Activated T-helper 17 cell treated with anti-CD3 and anti-CD28 coated beads, Interleukin-2, amount 50 U/mL, for 72 hours (primary cell): ENCODE results near the gene ANXA11. TPM values are rescaled to one million over a fixed set of nuclear protein-coding genes. Genes with fewer than 3 reads are reported as not detected.

ENCODE experiments used
- ATAC-seq: fragments of 150-1000 bp; cut with Tn5 transposase; replicated peaks from 2 replicates; pipeline ENCODE4 v1.10.0; 2021; ENCODE audit warnings: mild to moderate bottlenecking, moderate library complexity
- H3K27ac Mint-ChIP-seq: one replicate; pipeline ENCODE4 v1.8.0; 2022; ENCODE audit warnings: mixed read lengths
- H3K27me3 Mint-ChIP-seq: one replicate; pipeline ENCODE4 v1.8.0; 2022; ENCODE audit warnings: mixed read lengths
- H3K36me3 Mint-ChIP-seq: one replicate; pipeline ENCODE4 v1.8.0; 2022; ENCODE audit warnings: low read depth, mild to moderate bottlenecking, mixed read lengths
- H3K4me1 Mint-ChIP-seq: one replicate; pipeline ENCODE4 v1.8.0; 2022; ENCODE audit warnings: mixed read lengths
- H3K4me3 Mint-ChIP-seq: one replicate; pipeline ENCODE4 v1.8.0; 2022; ENCODE audit warnings: mild to moderate bottlenecking, mixed read lengths
- H3K9me3 Mint-ChIP-seq: one replicate; pipeline ENCODE4 v1.8.0; 2022; ENCODE audit warnings: mixed read lengths
- total RNA-seq, 2 donors: library from RNA; stranded (reverse); gene quantifications; one replicate each; pipeline ENCODE4 v1.2.3, GENCODE V29; 2022

The ANXA11 gene
- total RNA-seq, 2 donors from 2014 or later: 184 to 275 TPM

DNA sequence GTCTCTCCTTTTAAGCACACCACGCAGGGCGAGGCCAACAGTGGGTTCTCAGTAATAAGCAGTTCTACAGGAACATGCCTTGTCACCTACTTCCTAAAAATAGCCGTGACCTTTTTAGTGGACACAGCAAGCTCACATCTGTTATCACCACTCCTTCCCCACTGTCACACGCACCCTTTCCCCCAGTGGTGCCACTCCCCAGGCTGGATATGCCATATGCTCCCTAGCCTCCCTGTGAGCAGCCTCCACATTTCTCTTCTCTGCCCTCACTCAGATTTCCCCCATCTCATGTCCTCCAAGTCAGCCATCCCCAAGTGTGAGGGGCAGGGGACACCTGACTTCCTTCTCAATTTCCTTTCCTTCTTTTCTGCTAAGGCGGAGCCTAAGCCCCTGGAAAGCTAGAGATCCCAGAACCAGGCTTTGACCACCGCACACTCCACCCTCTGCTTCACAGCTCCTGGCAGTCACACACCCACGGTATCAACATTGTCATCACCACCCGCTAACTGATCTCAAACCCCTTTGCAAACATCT, 3.7 kb downstream of the ANXA11 start:
- Mint-ChIP-seq H3K4me1 (peaks cover 45% of the 10 kb centered on the region), H3K27ac (peak overlapping the region; percentile 88), H3K4me3 (peak overlapping the region; percentile 85), H3K9me3 (no peaks in the 10 kb centered on the region), H3K27me3 (no peaks in the 10 kb centered on the region), H3K36me3 (peaks cover 49% of the 10 kb centered on the region)
- no peak for ATAC-seq

DNA sequence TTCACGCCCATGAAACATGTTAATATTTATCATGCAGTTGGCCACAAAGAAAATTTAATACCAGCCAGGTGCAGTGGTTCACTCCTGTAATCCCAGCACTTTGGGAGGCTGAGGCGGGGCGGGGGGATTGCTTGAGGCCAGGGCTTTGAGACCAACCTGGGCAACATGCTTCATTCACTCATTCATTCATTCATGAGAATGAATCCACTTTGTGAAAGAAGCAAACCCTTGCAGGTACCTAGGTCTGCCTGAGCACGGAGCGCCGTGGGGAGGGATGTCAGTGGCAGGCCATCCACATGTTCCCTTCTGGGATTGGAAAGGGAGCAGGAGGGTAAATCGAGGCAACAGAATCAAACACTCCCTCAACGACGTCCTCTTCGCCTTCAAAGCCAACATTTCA, 4.7 kb downstream of the ANXA11 start:
- Mint-ChIP-seq H3K36me3 (peaks cover 56% of the 10 kb centered on the region), H3K4me1 (peaks cover 49% of the 10 kb centered on the region), H3K4me3 (peak overlapping the region; percentile 85), H3K27me3 (no peaks in the 10 kb centered on the region), H3K9me3 (peaks cover 3% of the 10 kb centered on the region), H3K27ac (peak overlapping the region; percentile 88)
- no peak for ATAC-seq

DNA sequence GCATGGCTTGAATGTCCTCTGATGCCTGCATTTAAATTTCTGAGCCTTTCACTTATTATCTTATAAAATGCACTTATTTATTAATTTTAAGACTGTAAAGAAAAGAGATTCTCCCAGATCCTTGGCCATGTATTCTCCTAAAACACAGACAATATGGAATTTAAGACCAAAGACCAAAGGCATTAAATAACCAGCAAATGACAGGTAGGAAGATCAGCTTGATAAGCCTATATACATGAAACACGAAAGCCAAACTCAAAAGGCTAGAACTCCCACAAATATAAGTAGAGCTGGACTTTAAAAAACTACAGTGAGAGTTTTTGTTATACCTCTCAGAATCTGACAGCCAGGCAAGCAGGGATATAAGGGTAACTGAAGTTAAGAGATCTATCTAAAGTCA, 5.1 kb downstream of the ANXA11 start:
- Mint-ChIP-seq H3K9me3 (peaks cover 3% of the 10 kb centered on the region), H3K27me3 (no peaks in the 10 kb centered on the region), H3K27ac (no peak overlapping the region), H3K4me1 (peaks cover 52% of the 10 kb centered on the region), H3K4me3 (peak overlapping the region; percentile 85), H3K36me3 (peaks cover 60% of the 10 kb centered on the region)
- ATAC-seq: no peak

DNA sequence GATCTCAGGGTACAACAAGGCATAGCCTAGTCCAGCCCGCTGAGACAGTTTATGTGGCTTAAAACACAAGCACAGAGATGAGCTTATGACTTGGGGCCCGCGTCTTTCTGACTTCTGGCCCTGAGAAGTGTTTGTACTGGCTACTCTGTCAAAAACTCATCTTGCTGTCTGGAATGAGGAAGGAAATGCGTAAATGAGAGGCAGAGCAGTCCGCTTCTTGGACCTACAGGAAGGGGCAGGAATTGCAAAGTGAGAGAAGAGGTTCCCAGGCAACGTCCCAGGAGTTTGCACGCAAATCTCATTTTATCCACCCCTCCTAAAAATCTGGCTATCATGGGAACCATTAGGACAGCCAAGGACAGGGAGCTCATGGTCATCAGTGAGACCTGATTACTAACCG, 5.5 kb downstream of the ANXA11 start:
- H3K9me3 Mint-ChIP-seq: peaks cover 3% of the 10 kb centered on the region
- no peak overlapping the region for H3K27ac Mint-ChIP-seq
- H3K4me1 Mint-ChIP-seq: peaks cover 53% of the 10 kb centered on the region
- no peaks in the 10 kb centered on the region for H3K27me3 Mint-ChIP-seq
- no peak for ATAC-seq
- peaks cover 64% of the 10 kb centered on the region for H3K36me3 Mint-ChIP-seq
- H3K4me3 Mint-ChIP-seq: no peak overlapping the region

DNA sequence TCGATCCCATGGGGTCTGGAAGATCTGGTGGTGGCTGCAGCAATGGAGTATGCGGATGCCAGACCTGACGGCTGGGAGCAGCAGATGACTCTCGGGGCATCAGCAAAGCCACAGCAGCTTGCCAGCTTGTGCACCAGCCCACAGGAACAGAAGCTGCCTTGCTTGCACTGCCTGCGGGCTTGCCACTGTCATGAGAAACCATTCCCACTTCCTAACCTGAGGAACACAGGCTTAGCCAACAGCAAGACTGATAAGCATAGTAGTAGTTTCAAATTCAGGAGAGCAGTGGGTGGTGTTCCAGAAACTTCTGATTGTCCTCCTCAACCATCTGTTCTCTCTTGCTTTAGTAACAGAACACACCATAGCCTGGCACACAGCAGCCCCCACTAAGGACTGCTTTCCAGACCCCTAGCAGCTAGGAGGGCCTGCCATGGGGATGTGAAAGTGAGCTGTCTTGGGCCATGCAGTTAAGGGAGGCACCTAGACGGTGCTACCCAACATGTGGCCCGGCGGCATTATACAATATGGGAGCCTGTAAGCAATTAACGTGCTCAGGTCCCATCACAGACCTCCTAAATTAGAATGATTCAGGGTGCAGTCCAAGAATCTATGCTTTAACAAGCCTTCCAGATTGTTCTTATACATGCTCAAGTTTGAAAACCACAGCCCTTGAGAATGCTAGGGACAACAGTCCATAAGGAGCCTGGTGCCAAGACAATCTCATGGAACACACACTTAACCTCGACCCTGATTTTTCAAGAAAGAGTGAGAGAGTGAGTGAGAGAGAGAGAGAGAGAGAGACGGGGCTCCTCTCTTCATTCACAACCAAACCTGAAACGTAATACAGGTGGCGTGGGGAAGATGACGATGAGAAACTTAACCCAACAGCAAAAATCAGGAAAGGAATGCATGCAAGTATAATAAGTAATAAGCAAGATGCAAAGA, 7.1 kb downstream of the ANXA11 start:
- no peak for ATAC-seq
- peaks cover 55% of the 10 kb centered on the region for H3K4me1 Mint-ChIP-seq
- peaks cover 3% of the 10 kb centered on the region for H3K9me3 Mint-ChIP-seq
- peak overlapping the region; percentile 10 for H3K27ac Mint-ChIP-seq
- peak overlapping the region; percentile 78 for H3K4me3 Mint-ChIP-seq
- H3K36me3 Mint-ChIP-seq: peaks cover 58% of the 10 kb centered on the region
- no peaks in the 10 kb centered on the region for H3K27me3 Mint-ChIP-seq

DNA sequence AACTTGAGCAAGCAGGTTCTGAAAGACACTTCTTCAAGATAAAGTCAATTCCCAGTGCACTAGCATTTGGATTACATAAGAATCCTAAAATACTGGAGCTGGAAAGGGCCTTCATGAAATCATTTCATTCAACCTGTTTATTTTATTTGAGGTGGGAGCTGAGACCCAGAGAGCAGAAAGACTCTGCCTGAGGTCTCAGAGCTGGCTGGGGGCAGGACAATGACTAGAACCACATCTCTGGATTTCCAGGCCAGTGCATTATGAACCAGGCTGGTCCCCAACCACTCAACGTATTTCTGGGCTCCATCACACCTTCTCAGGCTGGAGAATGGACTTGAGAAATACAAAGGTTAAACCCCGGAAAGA, 8.4 kb downstream of the ANXA11 start:
- Mint-ChIP-seq H3K4me3 (peak overlapping the region; percentile 78), H3K4me1 (peaks cover 52% of the 10 kb centered on the region), H3K36me3 (peaks cover 58% of the 10 kb centered on the region), H3K9me3 (peaks cover 3% of the 10 kb centered on the region), H3K27ac (peak overlapping the region; percentile 93), H3K27me3 (no peaks in the 10 kb centered on the region)
- ATAC-seq: no peak

DNA sequence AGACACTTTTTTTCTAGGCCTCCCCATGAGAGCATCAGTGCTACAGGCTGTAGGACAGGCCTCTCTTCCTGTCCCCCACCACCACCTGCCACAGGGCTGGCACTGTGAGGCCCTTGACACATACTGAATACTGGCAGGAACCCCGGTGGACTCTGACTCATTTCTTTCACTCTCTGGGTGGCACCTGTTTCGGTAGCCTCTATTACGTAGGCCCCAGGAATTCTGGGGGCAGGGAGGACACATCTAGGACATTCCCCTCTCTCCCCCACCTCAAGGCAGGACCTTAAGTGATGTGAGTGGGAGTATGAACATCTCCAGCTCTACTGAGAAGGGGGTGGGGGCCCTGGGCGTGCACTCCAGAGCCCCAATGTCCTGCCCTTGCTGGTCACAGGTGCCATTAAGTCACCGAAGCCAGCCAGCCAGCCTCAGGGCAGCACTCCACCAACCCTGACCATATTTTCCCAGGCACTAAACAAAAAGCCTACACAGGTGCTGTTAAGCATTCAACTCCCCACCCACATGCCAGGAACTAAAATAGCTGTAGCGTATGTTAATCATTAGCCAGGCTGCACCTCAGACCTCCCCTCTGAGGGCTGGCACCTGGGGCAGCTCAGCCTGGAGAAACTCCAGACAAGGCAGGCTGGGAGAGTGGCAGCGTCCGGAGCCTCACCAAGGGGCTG, 8.9 kb downstream of the ANXA11 start:
- Mint-ChIP-seq H3K27me3 (no peaks in the 10 kb centered on the region), H3K9me3 (peaks cover 3% of the 10 kb centered on the region), H3K27ac (peak overlapping the region; percentile 93), H3K4me3 (peak overlapping the region; percentile 78), H3K36me3 (peaks cover 58% of the 10 kb centered on the region), H3K4me1 (peaks cover 52% of the 10 kb centered on the region)
- ATAC-seq: peak; percentile 97

DNA sequence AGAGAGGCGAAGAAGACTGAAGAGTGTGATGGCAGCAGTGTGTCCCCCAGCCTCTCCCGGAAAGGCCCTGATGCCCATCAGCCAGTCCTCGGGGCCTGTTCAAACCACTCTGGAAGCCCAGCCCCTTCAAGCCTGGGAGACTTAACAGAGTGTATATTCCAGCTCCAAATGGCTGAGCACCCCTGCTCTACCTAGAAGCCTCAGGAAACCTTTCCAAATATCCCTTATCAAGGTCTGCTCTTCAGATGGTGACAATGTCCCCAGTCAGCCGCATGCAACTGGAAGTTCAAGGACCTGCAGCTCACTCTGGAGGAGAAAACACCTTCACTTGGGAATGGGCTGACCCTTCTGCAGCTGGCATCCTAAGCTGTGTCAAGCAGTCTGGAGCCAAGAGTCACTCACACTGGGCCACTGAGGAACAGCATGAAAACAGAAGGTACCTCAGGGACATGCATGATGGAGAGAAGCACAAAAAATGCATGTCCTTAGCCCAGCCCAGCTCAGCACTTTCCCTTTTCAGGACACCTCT, 10.2 kb downstream of the ANXA11 start:
- peak overlapping the region; percentile 78 for H3K4me3 Mint-ChIP-seq
- ATAC-seq: no peak
- peak overlapping the region; percentile 93 for H3K27ac Mint-ChIP-seq
- H3K36me3 Mint-ChIP-seq: peaks cover 50% of the 10 kb centered on the region
- H3K27me3 Mint-ChIP-seq: no peaks in the 10 kb centered on the region
- H3K4me1 Mint-ChIP-seq: peaks cover 48% of the 10 kb centered on the region
- peaks cover 3% of the 10 kb centered on the region for H3K9me3 Mint-ChIP-seq

DNA sequence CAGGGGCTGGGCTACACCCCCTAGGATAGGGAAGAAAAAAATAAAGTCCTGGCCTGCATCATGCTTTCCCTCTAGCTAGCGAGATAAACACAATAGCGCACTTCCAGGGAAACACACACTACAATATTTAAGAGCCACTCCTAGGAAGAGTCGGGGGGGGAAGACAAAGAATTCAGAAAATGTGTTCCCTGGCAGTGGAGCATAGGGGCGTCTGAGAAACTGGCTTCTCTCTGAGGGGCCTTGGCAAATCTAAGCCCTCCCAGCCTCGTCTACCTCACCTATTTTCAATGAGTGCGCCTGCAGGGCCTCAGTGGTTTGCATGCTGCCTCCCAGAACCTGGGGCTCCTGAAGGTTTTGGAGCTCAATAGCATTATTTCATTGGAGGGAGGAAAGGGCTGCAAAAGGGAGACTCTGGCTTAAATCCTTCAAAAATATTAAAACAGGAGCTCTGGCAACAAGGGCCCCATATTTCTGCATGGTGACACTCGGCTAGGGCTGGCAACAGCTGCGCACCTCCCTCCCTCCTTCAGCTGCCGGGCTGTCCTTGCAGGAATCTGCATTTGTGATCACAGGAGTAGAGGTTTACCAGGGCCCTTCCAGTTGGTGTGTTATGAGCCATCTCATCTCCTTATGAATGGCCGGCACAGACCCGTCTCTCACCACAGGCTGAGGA, 10.8 kb downstream of the ANXA11 start:
- no peak for ATAC-seq
- Mint-ChIP-seq H3K9me3 (peaks cover 3% of the 10 kb centered on the region), H3K27ac (no peak overlapping the region), H3K27me3 (no peaks in the 10 kb centered on the region), H3K4me1 (peaks cover 54% of the 10 kb centered on the region), H3K36me3 (peaks cover 56% of the 10 kb centered on the region), H3K4me3 (peak overlapping the region; percentile 78)

DNA sequence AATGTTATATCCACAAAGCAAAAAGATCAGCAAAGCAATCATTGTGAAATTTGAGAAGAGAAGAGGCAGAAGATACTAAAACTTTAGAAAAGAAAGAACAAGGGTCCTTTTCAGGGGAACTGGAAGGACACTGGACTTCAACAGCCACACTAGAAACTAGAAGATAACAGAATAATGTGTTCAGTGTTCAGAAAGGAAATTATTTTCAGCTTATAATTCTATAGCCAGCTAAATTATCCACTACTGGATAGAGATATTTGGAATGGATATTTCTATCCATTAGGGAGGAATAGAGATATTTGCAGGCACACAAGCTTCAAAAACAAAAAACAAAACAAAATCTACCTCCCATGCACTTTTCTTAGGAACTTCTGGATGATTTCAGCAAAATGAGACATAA, 12.8 kb downstream of the ANXA11 start:
- Mint-ChIP-seq H3K36me3 (peaks cover 63% of the 10 kb centered on the region), H3K27me3 (no peaks in the 10 kb centered on the region), H3K4me3 (peak overlapping the region; percentile 63), H3K4me1 (peaks cover 66% of the 10 kb centered on the region), H3K27ac (peak overlapping the region; percentile 73), H3K9me3 (peaks cover 3% of the 10 kb centered on the region)
- ATAC-seq: no peak

DNA sequence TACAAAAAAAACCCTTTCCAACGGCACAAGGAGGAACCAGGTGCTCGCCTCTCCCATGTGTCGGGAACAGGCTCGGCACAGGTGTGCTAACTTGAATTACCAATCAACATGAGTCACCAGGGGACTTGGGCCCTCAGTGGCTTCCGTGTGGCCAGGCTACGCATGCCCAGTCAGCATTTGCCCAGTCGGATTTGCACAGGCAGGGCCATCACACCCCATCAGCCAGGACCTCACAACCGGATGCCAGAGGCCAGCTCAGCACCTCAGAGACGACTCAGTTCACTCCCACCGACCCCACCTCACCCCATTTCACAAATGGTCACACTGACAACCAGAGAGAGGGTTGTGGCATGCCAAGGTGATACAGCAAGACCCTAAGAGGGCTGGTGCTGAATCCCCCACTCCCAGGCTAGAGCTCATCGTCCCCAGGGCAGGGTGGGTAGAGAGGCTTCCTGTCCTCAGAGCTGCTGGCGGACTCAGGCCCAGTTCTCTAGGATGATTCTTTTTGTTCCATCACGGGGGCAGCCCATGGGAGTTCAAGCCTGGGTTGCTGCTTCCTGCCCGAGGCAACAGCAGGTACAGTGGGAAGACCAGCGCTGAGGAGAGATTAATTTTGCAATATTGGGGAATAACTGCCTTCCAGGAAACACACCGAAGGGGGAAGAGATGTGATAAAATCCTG, 13.6 kb downstream of the ANXA11 start:
- Mint-ChIP-seq H3K36me3 (peaks cover 71% of the 10 kb centered on the region), H3K27ac (peak overlapping the region; percentile 73), H3K9me3 (peaks cover 3% of the 10 kb centered on the region), H3K27me3 (no peaks in the 10 kb centered on the region), H3K4me3 (peak overlapping the region; percentile 63), H3K4me1 (peaks cover 65% of the 10 kb centered on the region)
- no peak for ATAC-seq

DNA sequence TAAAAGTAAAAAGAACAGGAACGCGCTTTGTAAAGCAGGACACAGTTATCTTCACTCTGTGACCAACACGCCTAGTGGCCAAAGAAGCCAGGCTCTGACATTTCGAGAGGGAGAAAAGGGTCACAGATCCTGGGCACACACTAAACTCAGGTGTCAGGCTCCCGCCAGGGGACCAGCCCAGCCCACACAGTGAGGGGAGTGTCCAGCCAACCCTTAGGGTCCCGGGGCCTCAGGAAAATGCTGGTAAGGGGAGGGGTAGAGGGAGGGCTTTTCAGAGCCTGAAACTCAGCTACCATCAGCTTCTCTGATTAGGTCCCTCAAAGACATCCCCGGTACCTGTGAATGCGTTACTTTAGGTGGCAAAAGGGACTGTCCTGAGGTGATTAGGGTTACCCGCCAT, 16.6 kb downstream of the ANXA11 start:
- peaks cover 68% of the 10 kb centered on the region for H3K36me3 Mint-ChIP-seq
- H3K9me3 Mint-ChIP-seq: no peaks in the 10 kb centered on the region
- H3K4me1 Mint-ChIP-seq: peaks cover 71% of the 10 kb centered on the region
- H3K27me3 Mint-ChIP-seq: no peaks in the 10 kb centered on the region
- peak overlapping the region; percentile 91 for H3K27ac Mint-ChIP-seq
- no peak for ATAC-seq
- H3K4me3 Mint-ChIP-seq: peak overlapping the region; percentile 79

DNA sequence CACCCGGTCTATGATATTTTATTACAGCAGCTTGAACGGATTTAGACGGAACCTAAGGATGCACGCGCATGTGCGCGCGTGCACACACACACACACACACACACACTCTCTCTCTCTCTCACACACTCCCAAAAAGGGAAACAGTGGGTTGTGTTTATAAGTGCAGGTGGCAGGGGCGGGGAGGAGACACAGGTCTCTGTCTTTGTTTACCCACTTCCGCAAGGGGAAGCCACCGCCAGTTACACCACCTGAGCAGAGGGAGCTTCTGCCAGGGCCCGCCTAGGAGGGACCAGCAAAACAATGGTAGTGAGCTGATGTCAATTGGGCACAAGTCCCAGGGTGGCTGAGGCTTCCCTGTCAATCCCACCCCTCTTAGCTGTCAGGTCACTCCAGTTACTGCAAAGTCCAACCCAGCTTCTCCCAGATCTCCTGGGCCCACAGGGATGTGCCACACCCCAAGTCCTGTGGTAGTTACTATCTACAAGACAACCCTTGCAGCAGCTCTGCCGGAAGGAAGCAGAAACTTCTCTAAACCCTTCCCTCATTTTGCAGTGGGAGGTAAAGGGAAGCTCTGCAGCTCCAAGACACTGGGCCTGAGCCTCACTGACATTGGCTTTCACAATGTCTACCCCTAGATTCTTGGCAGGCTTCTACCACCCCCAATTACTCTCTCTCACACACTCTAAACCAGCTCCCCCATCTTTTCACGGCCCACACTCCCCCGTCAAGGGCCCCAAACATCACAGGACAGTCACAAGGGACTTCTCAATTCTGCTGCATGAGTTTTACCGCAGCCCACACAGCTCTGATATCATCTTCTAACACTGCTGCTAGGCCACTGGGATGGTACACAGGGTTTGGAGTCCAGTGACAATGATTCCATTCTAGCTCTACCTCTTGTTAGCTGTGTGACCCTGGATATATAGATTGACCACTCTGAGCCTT, 17.6 kb downstream of the ANXA11 start:
- Mint-ChIP-seq H3K4me1 (peaks cover 75% of the 10 kb centered on the region), H3K4me3 (peak overlapping the region; percentile 79), H3K36me3 (peaks cover 73% of the 10 kb centered on the region), H3K27me3 (no peaks in the 10 kb centered on the region), H3K27ac (peak overlapping the region; percentile 91), H3K9me3 (no peaks in the 10 kb centered on the region)
- peak; percentile 89 for ATAC-seq
